Measurements from ENCODE around the gene ASMTL.
"Not testable (repeated sequence)": the region's sequence is repeated elsewhere in the genome, so short reads cannot be mapped to it uniquely, and the experiment has no call there.

Gene ASMTL

GRCh38 chrX:1453951-1454785, 1.5 kb upstream of the ASMTL start:
- DNase-seq = no peak

GRCh38 chrX:1453395-1453783, 680 bp upstream of the ASMTL start:
- DNase-seq = no peak

- no peak for DNase-seq
Measured at GRCh38 chrX:1451661-1452515, 821 bp downstream of the ASMTL start.

GRCh38 chrX:1451251-1451660, 1.5 kb downstream of the ASMTL start:
- DNase-seq = no peak

GRCh38 chrX:1450361-1451161, 2.1 kb downstream of the ASMTL start:
- no peak for DNase-seq

- DNase-seq = no peak
Measured at GRCh38 chrX:1449823-1450149, 2.9 kb downstream of the ASMTL start.

- DNase-seq = no peak
Measured at GRCh38 chrX:1449036-1449822, 3.5 kb downstream of the ASMTL start.

- DNase-seq = not testable (repeated sequence)
Measured at GRCh38 chrX:1448573-1449001, 4.1 kb downstream of the ASMTL start.

- not testable (repeated sequence) for DNase-seq
Measured at GRCh38 chrX:1447969-1448572, 4.6 kb downstream of the ASMTL start.

GRCh38 chrX:1446984-1447968, 5.4 kb downstream of the ASMTL start:
- DNase-seq = not testable (repeated sequence)

- DNase-seq = no peak
Measured at GRCh38 chrX:1444561-1445500, 7.9 kb downstream of the ASMTL start.

GRCh38 chrX:1443496-1444075, 9.1 kb downstream of the ASMTL start:
- DNase-seq = no peak

GRCh38 chrX:1442724-1443367, 9.9 kb downstream of the ASMTL start:
- DNase-seq = no peak

- DNase-seq = no peak
Measured at GRCh38 chrX:1442016-1442665, 10.6 kb downstream of the ASMTL start.

GRCh38 chrX:1440506-1440905, 12.2 kb downstream of the ASMTL start:
- no peak for DNase-seq

- no peak for DNase-seq
Measured at GRCh38 chrX:1435241-1435895, 17.3 kb downstream of the ASMTL start.

- no peak for DNase-seq
Measured at GRCh38 chrX:1434871-1435240, 17.9 kb downstream of the ASMTL start.

All from C1 segment of cervical spinal cord (tissue), 14 donors.